Measurements from ENCODE around the gene UQCRHL.
A peak's percentile ranks its signal among the peaks of the same experiment; 100 is the strongest.

The UQCRHL gene

GRCh38 chr1:15797614-15798390 is 9.6 kb downstream of the UQCRHL start:
- DNase-seq (ENCODE audit: low read depth): no peak

- DNase-seq (ENCODE audit: low read depth): no peak
These were observed 11.4 kb downstream of the UQCRHL start for GRCh38 chr1:15796086-15796462.

- no peak for DNase-seq (ENCODE audit: low read depth)
These were observed 18.7 kb downstream of the UQCRHL start for GRCh38 chr1:15788624-15789301.

- no peak for DNase-seq (ENCODE audit: low read depth)
These were observed 20.9 kb downstream of the UQCRHL start for GRCh38 chr1:15786581-15786980.

GRCh38 chr1:15785683-15786082 is 21.8 kb downstream of the UQCRHL start:
- no peak for DNase-seq (ENCODE audit: low read depth)

- DNase-seq (ENCODE audit: low read depth): no peak
These were observed 29.3 kb downstream of the UQCRHL start for GRCh38 chr1:15777909-15778707.

- no peak for DNase-seq (ENCODE audit: low read depth)
These were observed 31.7 kb downstream of the UQCRHL start for GRCh38 chr1:15775706-15776105.

- no peak for DNase-seq (ENCODE audit: low read depth)
These were observed 35.5 kb downstream of the UQCRHL start for GRCh38 chr1:15771836-15772515.

GRCh38 chr1:15770313-15770962 is 37.0 kb downstream of the UQCRHL start:
- no peak for DNase-seq (ENCODE audit: low read depth)

- no peak for DNase-seq (ENCODE audit: low read depth)
These were observed 39.1 kb downstream of the UQCRHL start for GRCh38 chr1:15768388-15768787.

GRCh38 chr1:15767941-15768340 is 39.5 kb downstream of the UQCRHL start:
- no peak for DNase-seq (ENCODE audit: low read depth)

GRCh38 chr1:15765495-15766194 is 41.8 kb downstream of the UQCRHL start:
- peak; percentile 68 for DNase-seq (ENCODE audit: low read depth)

- DNase-seq (ENCODE audit: low read depth): no peak
These were observed 42.6 kb downstream of the UQCRHL start for GRCh38 chr1:15764890-15765289.

- no peak for DNase-seq (ENCODE audit: low read depth)
These were observed 43.1 kb downstream of the UQCRHL start for GRCh38 chr1:15764269-15764764.

GRCh38 chr1:15762546-15762945 is 44.9 kb downstream of the UQCRHL start:
- DNase-seq (ENCODE audit: low read depth): no peak

GRCh38 chr1:15761366-15762128 is 45.9 kb downstream of the UQCRHL start:
- no peak for DNase-seq (ENCODE audit: low read depth)

- peak; percentile 78 for DNase-seq (ENCODE audit: low read depth)
These were observed 46.8 kb downstream of the UQCRHL start for GRCh38 chr1:15760520-15761211.

GRCh38 chr1:15758953-15759661 is 48.3 kb downstream of the UQCRHL start:
- DNase-seq (ENCODE audit: low read depth): peak; percentile 26
